Measurements from ENCODE around the gene ZNF219. TPM values are rescaled to one million over a fixed set of nuclear protein-coding genes. Genes with fewer than 3 reads are reported as not detected.

Gene ZNF219
- total and polyA plus RNA-seq, 2 of the 13 experiments (the other 11 are each of a cell fraction or from before 2014, with no cell fraction given), result 34.5 to 36.6 TPM

DNA sequence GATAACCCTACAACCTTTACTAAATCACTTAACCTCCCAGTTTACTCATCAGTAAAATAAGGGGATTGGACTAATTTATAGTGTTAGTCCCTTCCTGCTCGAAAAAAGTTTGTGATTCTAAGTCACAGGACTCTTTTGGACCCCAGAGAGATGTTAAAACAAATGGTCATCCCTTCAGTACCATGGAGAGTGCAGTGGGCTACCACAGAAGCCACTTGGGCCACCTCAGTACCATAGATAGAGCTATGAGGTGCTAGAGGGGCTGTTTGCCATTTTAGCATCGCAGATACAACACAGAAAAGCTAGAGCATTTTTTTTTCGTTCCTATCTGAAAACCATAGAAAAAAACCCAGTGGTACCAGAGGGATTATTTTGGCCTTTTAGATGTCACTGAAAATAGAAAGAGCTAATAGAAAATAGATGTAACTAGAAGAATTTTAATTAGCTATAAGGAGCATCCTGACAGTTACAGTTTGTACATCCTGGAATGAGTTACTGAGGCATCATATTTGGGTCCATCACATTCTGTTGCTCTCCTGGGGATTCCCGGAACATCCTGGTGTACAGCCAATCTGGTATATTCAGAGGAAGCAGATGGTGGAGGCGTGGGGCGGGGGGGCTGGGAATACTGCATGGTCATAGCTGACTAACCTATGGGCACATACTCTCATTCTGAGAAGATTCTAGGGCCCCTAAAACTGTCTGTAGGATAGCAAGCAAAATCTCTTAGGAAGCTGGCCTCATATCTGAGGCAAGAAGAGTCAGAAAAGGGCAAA lies 2.8 kb downstream of the ZNF219 start (continued):
- peak in 1 of 2 experiments; percentile 68; a peak in 1 of 4 replicates for TF ChIP-seq KLF16 (CRISPR knock-in tag; IDR thresholded peaks at IDR 0.05)
- no peak for TF ChIP-seq NFE2L1 (CRISPR knock-in tag; IDR thresholded peaks at IDR 0.05; ENCODE audit: borderline replicate concordance)
- TF ChIP-seq, protein P1, sequence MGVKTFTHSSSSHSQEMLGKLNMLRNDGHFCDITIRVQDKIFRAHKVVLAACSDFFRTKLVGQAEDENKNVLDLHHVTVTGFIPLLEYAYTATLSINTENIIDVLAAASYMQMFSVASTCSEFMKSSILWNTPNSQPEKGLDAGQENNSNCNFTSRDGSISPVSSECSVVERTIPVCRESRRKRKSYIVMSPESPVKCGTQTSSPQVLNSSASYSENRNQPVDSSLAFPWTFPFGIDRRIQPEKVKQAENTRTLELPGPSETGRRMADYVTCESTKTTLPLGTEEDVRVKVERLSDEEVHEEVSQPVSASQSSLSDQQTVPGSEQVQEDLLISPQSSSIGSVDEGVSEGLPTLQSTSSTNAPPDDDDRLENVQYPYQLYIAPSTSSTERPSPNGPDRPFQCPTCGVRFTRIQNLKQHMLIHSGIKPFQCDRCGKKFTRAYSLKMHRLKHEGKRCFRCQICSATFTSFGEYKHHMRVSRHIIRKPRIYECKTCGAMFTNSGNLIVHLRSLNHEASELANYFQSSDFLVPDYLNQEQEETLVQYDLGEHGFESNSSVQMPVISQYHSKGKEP (CRISPR knock-in tag; IDR thresholded peaks at IDR 0.05), result no peak
- TF ChIP-seq FOXP1 (IDR thresholded peaks at IDR 0.05), result no peak
- TF ChIP-seq FOXP1 (CRISPR knock-in tag; IDR thresholded peaks at IDR 0.05), result no peak
- TF ChIP-seq TAF1 (CRISPR knock-in tag; IDR thresholded peaks at IDR 0.05), result no peak
- TF ChIP-seq ZNF263 (CRISPR knock-in tag; IDR thresholded peaks at IDR 0.05), result no peak
- TF ChIP-seq, protein P2, sequence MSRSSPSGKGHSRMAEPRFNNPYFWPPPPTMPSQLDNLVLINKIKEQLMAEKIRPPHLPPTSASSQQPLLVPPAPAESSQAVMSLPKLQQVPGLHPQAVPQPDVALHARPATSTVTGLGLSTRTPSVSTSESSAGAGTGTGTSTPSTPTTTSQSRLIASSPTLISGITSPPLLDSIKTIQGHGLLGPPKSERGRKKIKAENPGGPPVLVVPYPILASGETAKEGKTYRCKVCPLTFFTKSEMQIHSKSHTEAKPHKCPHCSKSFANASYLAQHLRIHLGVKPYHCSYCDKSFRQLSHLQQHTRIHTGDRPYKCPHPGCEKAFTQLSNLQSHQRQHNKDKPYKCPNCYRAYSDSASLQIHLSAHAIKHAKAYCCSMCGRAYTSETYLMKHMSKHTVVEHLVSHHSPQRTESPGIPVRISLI (CRISPR knock-in tag; IDR thresholded peaks at IDR 0.05; ENCODE audit: borderline replicate concordance), result no peak
- TF ChIP-seq FOXA1 (IDR thresholded peaks at IDR 0.05), result no peak
- TF ChIP-seq FOXA1 (CRISPR knock-in tag; IDR thresholded peaks at IDR 0.05), result no peak
- TF ChIP-seq, protein P3, sequence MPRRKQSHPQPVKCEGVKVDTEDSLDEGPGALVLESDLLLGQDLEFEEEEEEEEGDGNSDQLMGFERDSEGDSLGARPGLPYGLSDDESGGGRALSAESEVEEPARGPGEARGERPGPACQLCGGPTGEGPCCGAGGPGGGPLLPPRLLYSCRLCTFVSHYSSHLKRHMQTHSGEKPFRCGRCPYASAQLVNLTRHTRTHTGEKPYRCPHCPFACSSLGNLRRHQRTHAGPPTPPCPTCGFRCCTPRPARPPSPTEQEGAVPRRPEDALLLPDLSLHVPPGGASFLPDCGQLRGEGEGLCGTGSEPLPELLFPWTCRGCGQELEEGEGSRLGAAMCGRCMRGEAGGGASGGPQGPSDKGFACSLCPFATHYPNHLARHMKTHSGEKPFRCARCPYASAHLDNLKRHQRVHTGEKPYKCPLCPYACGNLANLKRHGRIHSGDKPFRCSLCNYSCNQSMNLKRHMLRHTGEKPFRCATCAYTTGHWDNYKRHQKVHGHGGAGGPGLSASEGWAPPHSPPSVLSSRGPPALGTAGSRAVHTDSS (CRISPR knock-in tag; conservative IDR thresholded peaks at IDR 0.05), result no peak
- TF ChIP-seq MIXL1 (CRISPR knock-in tag; IDR thresholded peaks at IDR 0.05), result 0 out of 2 replicates have a peak, but pooled peaks have one; percentile 6
- TF ChIP-seq, protein P4, sequence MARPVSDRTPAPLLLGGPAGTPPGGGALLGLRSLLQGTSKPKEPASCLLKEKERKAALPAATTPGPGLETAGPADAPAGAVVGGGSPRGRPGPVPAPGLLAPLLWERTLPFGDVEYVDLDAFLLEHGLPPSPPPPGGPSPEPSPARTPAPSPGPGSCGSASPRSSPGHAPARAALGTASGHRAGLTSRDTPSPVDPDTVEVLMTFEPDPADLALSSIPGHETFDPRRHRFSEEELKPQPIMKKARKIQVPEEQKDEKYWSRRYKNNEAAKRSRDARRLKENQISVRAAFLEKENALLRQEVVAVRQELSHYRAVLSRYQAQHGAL (CRISPR knock-in tag; IDR thresholded peaks at IDR 0.05; ENCODE audit: not compliant biosample characterization), result peak; percentile 40
- TF ChIP-seq, protein P5, sequence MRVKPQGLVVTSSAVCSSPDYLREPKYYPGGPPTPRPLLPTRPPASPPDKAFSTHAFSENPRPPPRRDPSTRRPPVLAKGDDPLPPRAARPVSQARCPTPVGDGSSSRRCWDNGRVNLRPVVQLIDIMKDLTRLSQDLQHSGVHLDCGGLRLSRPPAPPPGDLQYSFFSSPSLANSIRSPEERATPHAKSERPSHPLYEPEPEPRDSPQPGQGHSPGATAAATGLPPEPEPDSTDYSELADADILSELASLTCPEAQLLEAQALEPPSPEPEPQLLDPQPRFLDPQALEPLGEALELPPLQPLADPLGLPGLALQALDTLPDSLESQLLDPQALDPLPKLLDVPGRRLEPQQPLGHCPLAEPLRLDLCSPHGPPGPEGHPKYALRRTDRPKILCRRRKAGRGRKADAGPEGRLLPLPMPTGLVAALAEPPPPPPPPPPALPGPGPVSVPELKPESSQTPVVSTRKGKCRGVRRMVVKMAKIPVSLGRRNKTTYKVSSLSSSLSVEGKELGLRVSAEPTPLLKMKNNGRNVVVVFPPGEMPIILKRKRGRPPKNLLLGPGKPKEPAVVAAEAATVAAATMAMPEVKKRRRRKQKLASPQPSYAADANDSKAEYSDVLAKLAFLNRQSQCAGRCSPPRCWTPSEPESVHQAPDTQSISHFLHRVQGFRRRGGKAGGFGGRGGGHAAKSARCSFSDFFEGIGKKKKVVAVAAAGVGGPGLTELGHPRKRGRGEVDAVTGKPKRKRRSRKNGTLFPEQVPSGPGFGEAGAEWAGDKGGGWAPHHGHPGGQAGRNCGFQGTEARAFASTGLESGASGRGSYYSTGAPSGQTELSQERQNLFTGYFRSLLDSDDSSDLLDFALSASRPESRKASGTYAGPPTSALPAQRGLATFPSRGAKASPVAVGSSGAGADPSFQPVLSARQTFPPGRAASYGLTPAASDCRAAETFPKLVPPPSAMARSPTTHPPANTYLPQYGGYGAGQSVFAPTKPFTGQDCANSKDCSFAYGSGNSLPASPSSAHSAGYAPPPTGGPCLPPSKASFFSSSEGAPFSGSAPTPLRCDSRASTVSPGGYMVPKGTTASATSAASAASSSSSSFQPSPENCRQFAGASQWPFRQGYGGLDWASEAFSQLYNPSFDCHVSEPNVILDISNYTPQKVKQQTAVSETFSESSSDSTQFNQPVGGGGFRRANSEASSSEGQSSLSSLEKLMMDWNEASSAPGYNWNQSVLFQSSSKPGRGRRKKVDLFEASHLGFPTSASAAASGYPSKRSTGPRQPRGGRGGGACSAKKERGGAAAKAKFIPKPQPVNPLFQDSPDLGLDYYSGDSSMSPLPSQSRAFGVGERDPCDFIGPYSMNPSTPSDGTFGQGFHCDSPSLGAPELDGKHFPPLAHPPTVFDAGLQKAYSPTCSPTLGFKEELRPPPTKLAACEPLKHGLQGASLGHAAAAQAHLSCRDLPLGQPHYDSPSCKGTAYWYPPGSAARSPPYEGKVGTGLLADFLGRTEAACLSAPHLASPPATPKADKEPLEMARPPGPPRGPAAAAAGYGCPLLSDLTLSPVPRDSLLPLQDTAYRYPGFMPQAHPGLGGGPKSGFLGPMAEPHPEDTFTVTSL (CRISPR knock-in tag; IDR thresholded peaks at IDR 0.05; ENCODE audit: borderline replicate concordance), result no peak
- TF ChIP-seq ZNF432 (CRISPR knock-in tag; IDR thresholded peaks at IDR 0.05; ENCODE audit: borderline replicate concordance), result no peak
- 0 out of 2 replicates have a peak, but pooled peaks have one; percentile 56 for TF ChIP-seq ZNF12 (CRISPR knock-in tag; IDR thresholded peaks at IDR 0.05)
- no peak for TF ChIP-seq KDM5B (CRISPR knock-in tag; IDR thresholded peaks at IDR 0.05; ENCODE audit: borderline replicate concordance)
- TF ChIP-seq TEAD2 (CRISPR knock-in tag; IDR thresholded peaks at IDR 0.05), result no peak
- TF ChIP-seq THYN1 (CRISPR knock-in tag; IDR thresholded peaks at IDR 0.05; ENCODE audit: borderline replicate concordance, low read depth), result no peak

Data from HepG2 (cell line).